NOMO-1 (cell line): ENCODE data around the gene ZNF554.

Experiments used
- DNase-seq, 2 experiments: peaks; one replicate each; lab custom pipeline; 2025; ENCODE audit not compliant: unreplicated experiment in 2 of 2; lab: John Stamatoyannopoulos, UW

Gene ZNF554

GRCh38 chr19:2819540-2820111 is at the start of gene ZNF554:
Gene ZNF554 (plus strand): TSS chr19:2819868. CDS start chr19:2820072, 204 bp downstream.
- DNase-seq: peak; percentile 88 to 96

- DNase-seq: no peak
Measured at GRCh38 chr19:2770055-2771013, 49.3 kb upstream of the ZNF554 start.

- no peak for DNase-seq
Measured at GRCh38 chr19:2771786-2772674, 47.6 kb upstream of the ZNF554 start.

GRCh38 chr19:2774083-2774679 is 45.5 kb upstream of the ZNF554 start:
- no peak for DNase-seq

- no peak for DNase-seq
Measured at GRCh38 chr19:2774953-2775555, 44.6 kb upstream of the ZNF554 start.

- DNase-seq: no peak
Measured at GRCh38 chr19:2775556-2776430, 43.9 kb upstream of the ZNF554 start.

GRCh38 chr19:2777952-2778683 is 41.5 kb upstream of the ZNF554 start:
- no peak for DNase-seq

- DNase-seq: no peak
Measured at GRCh38 chr19:2779121-2779740, 40.4 kb upstream of the ZNF554 start.

GRCh38 chr19:2780284-2780683 is 39.4 kb upstream of the ZNF554 start:
- no peak for DNase-seq

GRCh38 chr19:2782329-2782935 is 37.2 kb upstream of the ZNF554 start:
- DNase-seq: no peak

- peak; percentile 98 to 99 for DNase-seq
Measured at GRCh38 chr19:2782936-2783780, 36.5 kb upstream of the ZNF554 start, which contains the start of gene SGTA. Gene SGTA (minus strand): TSS chr19:2783273. CDS start chr19:2769068, 14,205 bp downstream.

GRCh38 chr19:2783781-2784145 is 35.9 kb upstream of the ZNF554 start:
- DNase-seq: no peak

GRCh38 chr19:2785244-2785997 is 34.2 kb upstream of the ZNF554 start, which contains the start of gene THOP1:
Gene THOP1 (plus strand): TSS chr19:2785503. CDS start chr19:2785663, 160 bp downstream.
- DNase-seq: peak; percentile 98 to 99

GRCh38 chr19:2787115-2787514 is 32.6 kb upstream of the ZNF554 start:
- no peak for DNase-seq

GRCh38 chr19:2788237-2788636 is 31.4 kb upstream of the ZNF554 start:
- DNase-seq: no peak

- no peak for DNase-seq
Measured at GRCh38 chr19:2790194-2790556, 29.5 kb upstream of the ZNF554 start.
